HEK293 (cell line): ENCODE measurements around the gene ANKRD49.

Source experiments
- CTCF ChIA-PET: fragments of 350-600 bp; formaldehyde crosslinking; extraction: SDS; loops from one replicate; lab custom pipeline; 2021; ENCODE audit warnings: antibody characterized with exemption; lab: Yijun Ruan, JAX
- POLR2A ChIA-PET: fragments of 300-600 bp; formaldehyde crosslinking; extraction: SDS; loops from one replicate; lab custom pipeline; 2020; ENCODE audit warnings: antibody characterized with exemption, inconsistent platforms; lab: Yijun Ruan, JAX
- H3K27ac ChIP-seq: fragments of 200-500 bp; sonication (Bioruptor generic); 2 replicates; pipeline ENCODE4 v1.5.1; 2014; ENCODE audit warnings: low read depth, low read length, control low read depth, inconsistent platforms; ENCODE audit errors: extremely low read depth
- H3K36me3 ChIP-seq, 2 experiments: fragments of 200-500 bp in 1 of 2; sonication (Bioruptor generic) in 1 of 2; 1 replicate in 1 of 2; 2 replicates in 1 of 2; pipeline ENCODE4 v1.5.1; 2014 to 2017; ENCODE audit warnings: inconsistent platforms in 2 of 2, low read length in 2 of 2; ENCODE audit not compliant: control insufficient read depth in 2 of 2, insufficient read depth in 1 of 2
- H3K4me1 ChIP-seq: fragments of 200-500 bp; sonication (Bioruptor generic); 2 replicates; pipeline ENCODE4 v1.5.1; 2014; ENCODE audit warnings: mild to moderate bottlenecking, low read length, inconsistent platforms; ENCODE audit not compliant: control insufficient read depth, insufficient read depth
- H3K4me3 ChIP-seq: 2 replicates; pipeline ENCODE4 v1.5.1; 2011; ENCODE audit warnings: low read depth, mild to moderate bottlenecking, control low read depth, low read length, moderate library complexity
- H3K9me3 ChIP-seq: fragments of 200-500 bp; sonication (Bioruptor generic); 2 replicates; pipeline ENCODE4 v1.5.1; 2014; ENCODE audit warnings: low read depth, low read length, inconsistent platforms; ENCODE audit not compliant: control insufficient read depth, insufficient read depth
- GFI1B ChIP-seq: fragments of 450-650 bp; formaldehyde crosslinking; IDR thresholded peaks from 2 replicates; pipeline ENCODE4 v1.5.1; 2016; ENCODE audit warnings: missing biosample characterization, missing genetic modification characterization
- IKZF3 ChIP-seq: fragments of 450-650 bp; IDR thresholded peaks from 2 replicates; pipeline ENCODE4 v1.5.0; 2018; ENCODE audit warnings: missing biosample characterization, mild to moderate bottlenecking, missing genetic modification characterization, moderate library complexity
- KLF7 ChIP-seq: fragments of 450-650 bp; formaldehyde crosslinking; IDR thresholded peaks from 2 replicates; pipeline ENCODE4 v1.5.1; 2016; ENCODE audit warnings: missing biosample characterization, missing genetic modification characterization, borderline replicate concordance
- OSR2 ChIP-seq: fragments of 450-650 bp; formaldehyde crosslinking; IDR thresholded peaks from 2 replicates; pipeline ENCODE4 v1.5.1; 2016; ENCODE audit warnings: missing biosample characterization, missing genetic modification characterization
- PRDM1 ChIP-seq: fragments of 450-650 bp; formaldehyde crosslinking; IDR thresholded peaks from 2 replicates; pipeline ENCODE4; 2016; ENCODE audit warnings: missing biosample characterization, missing genetic modification characterization
- SCRT2 ChIP-seq: fragments of 450-650 bp; formaldehyde crosslinking; IDR thresholded peaks from 2 replicates; pipeline ENCODE4 v1.5.1; 2016; ENCODE audit warnings: missing biosample characterization, missing genetic modification characterization
- TCF7L2 ChIP-seq: IDR thresholded peaks from 2 replicates; pipeline ENCODE4 v1.6.1; 2011; ENCODE audit warnings: low read depth, mild to moderate bottlenecking, inconsistent platforms, low read length, moderate library complexity, borderline replicate concordance
- ZBTB7A ChIP-seq: fragments of 450-650 bp; formaldehyde crosslinking; IDR thresholded peaks from 2 replicates; pipeline ENCODE4 v1.5.1; 2016; ENCODE audit warnings: low read depth, missing biosample characterization, missing genetic modification characterization
- ZEB2 ChIP-seq: fragments of 450-650 bp; formaldehyde crosslinking; IDR thresholded peaks from 2 replicates; pipeline ENCODE4 v1.5.1; 2016; ENCODE audit warnings: missing biosample characterization, missing genetic modification characterization
- ZFP69B ChIP-seq: fragments of 450-650 bp; formaldehyde crosslinking; IDR thresholded peaks from 2 replicates; pipeline ENCODE4 v1.5.1; 2016; ENCODE audit warnings: missing biosample characterization, missing genetic modification characterization
- ZNF221 ChIP-seq: fragments of 450-650 bp; formaldehyde crosslinking; IDR thresholded peaks from 2 replicates; pipeline ENCODE4 v1.5.1; 2017; ENCODE audit warnings: missing biosample characterization, missing genetic modification characterization, borderline replicate concordance
- ZNF223 ChIP-seq: fragments of 450-650 bp; formaldehyde crosslinking; IDR thresholded peaks from 2 replicates; pipeline ENCODE4 v1.5.1; 2016; ENCODE audit warnings: missing biosample characterization, missing genetic modification characterization
- ZNF248 ChIP-seq: fragments of 450-650 bp; formaldehyde crosslinking; IDR thresholded peaks from 2 replicates; pipeline ENCODE4 v1.5.1; 2017; ENCODE audit warnings: missing biosample characterization, missing genetic modification characterization
- ZNF426 ChIP-seq: fragments of 450-650 bp; formaldehyde crosslinking; IDR thresholded peaks from 2 replicates; pipeline ENCODE4 v1.5.1; 2017; ENCODE audit warnings: missing biosample characterization, missing genetic modification characterization, mild to moderate bottlenecking, inconsistent platforms, moderate library complexity
- ZNF48 ChIP-seq: fragments of 450-650 bp; formaldehyde crosslinking; IDR thresholded peaks from 2 replicates; pipeline ENCODE4 v1.5.1; 2016; ENCODE audit warnings: missing biosample characterization, missing genetic modification characterization
- ZNF513 ChIP-seq: fragments of 450-650 bp; IDR thresholded peaks from 2 replicates; pipeline ENCODE4 v1.5.1; 2018; ENCODE audit warnings: missing biosample characterization, missing genetic modification characterization
- ZNF560 ChIP-seq: fragments of 450-650 bp; formaldehyde crosslinking; IDR thresholded peaks from 2 replicates; pipeline ENCODE4 v1.5.1; 2017; ENCODE audit warnings: missing biosample characterization, missing genetic modification characterization, borderline replicate concordance
- ZNF600 ChIP-seq: fragments of 450-650 bp; formaldehyde crosslinking; IDR thresholded peaks from 2 replicates; pipeline ENCODE4 v1.5.1; 2016; ENCODE audit warnings: missing biosample characterization, missing genetic modification characterization
- ZNF639 ChIP-seq: fragments of 450-650 bp; formaldehyde crosslinking; IDR thresholded peaks from 2 replicates; pipeline ENCODE4 v1.5.1; 2016; ENCODE audit warnings: missing biosample characterization, missing genetic modification characterization
- ZNF654 ChIP-seq: fragments of 450-650 bp; formaldehyde crosslinking; IDR thresholded peaks from 2 replicates; pipeline ENCODE4 v1.5.1; 2016; ENCODE audit warnings: low read depth, missing biosample characterization, missing genetic modification characterization
- ZNF837 ChIP-seq: fragments of 450-650 bp; formaldehyde crosslinking; IDR thresholded peaks from 2 replicates; pipeline ENCODE4 v1.5.1; 2016; ENCODE audit warnings: missing biosample characterization, missing genetic modification characterization
- TF ChIP-seq, protein P1 (sequence below): fragments of 450-650 bp; formaldehyde crosslinking; optimal IDR thresholded peaks from 2 replicates; pipeline ENCODE3; 2016; ENCODE audit warnings: missing biosample characterization, mild to moderate bottlenecking, missing genetic modification characterization
- TF ChIP-seq, protein P2 (sequence below): fragments of 450-650 bp; formaldehyde crosslinking; IDR thresholded peaks from 2 replicates; pipeline ENCODE4 v1.5.0; 2017; ENCODE audit warnings: missing biosample characterization, missing genetic modification characterization, borderline replicate concordance

Gene ANKRD49

GRCh38 chr11:94521684-94522083 lies 27.9 kb downstream of the ANKRD49 start:
- ChIA-PET CTCF (interaction anchor here (0.7 to 1.6 kb wide), 11 partner anchors 9 to 784 kb away, joined by 3 to 6 read pairs (median 3); partner anchors contain the start of gene C11orf97), POLR2A (no interaction called here)
- Histone ChIP-seq H3K36me3 (no peaks in the 10 kb centered on the region), H3K27ac (no peak overlapping the region), H3K4me1 (no peaks in the 10 kb centered on the region), H3K9me3 (no peaks in the 10 kb centered on the region), H3K4me3 (no peak overlapping the region)
- TF ChIP-seq ZNF654 (tag by site-specific recombination) = 0 out of 2 replicates have a peak, but pooled peaks have one; percentile 14
- TF ChIP-seq IKZF3 (tag by site-specific recombination) = no peak
- TF ChIP-seq PRDM1 (tag by site-specific recombination) = 0 out of 2 replicates have a peak, but pooled peaks have one; percentile 40

DNA sequence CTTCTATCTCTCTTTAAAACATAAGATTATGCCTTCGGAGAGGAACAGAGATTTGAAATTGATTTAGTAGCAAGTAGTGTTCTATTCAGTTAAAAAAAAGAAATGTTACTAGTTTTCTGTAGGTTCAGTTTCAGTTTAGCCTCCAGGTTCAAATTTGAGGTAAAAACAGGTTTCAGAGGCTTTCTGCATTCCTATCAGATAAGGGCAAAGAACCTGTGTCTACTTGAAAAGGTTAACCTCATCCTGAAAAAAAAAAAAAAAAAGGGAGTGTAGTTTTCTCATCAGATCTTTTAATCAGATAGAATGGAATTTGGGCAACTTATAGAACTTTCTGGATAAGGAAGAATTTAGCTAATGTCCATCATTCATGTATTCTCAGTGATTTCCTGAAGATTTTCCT lies 30.6 kb downstream of the ANKRD49 start:
- no peaks in the 10 kb centered on the region for H3K36me3 ChIP-seq
- H3K4me1 ChIP-seq = no peaks in the 10 kb centered on the region
- POLR2A ChIA-PET = no interaction called here
- no peak overlapping the region for H3K4me3 ChIP-seq
- CTCF ChIA-PET = interaction anchor here (0.6 to 1.5 kb wide), 2 partner anchors 14 to 39 kb away, joined by 4 to 9 read pairs; no protein-coding TSS in a partner anchor
- no peak overlapping the region for H3K27ac ChIP-seq
- H3K9me3 ChIP-seq = no peaks in the 10 kb centered on the region
- TF ChIP-seq ZNF600 (tag by site-specific recombination) (no peak), TCF7L2 (no peak), ZFP69B (tag by site-specific recombination) (no peak), ZNF639 (no peak), OSR2 (tag by site-specific recombination) (no peak)

DNA sequence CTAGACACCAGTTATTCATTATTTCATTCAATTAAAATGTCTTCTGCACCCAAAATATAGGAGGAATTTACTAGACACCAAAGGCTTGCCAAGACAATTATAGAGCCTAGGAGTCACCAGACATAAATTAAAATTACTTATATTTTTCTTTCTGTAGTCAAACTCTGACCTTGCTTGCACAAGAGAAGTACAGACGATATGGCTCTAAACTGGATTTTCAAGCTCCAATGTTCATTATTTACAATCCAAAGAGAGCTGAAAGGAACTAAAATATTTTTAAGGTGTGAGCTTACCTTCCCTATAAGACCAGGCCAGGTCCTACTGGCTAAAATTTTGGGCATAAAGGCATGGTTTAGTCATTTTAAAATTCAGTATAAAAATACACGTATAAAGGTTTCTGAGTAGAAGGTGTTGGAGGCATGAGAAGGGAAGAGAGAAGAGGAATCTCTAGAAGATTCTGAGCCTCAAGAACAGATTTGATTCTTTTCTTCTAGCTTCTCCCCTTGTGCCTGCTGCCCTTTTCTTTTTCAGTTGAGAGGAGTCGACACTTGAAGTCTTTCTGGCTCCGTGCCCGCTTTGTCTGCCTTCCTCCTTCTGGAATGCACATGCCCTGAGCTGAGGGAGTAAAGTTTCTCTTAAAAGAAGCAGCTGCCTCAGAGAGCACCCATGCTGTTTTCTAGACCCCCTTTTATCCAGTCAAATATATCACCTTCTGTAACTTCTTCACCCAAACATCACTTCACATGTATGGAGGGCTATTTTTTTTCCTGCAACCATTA lies 32.0 kb downstream of the ANKRD49 start:
- Histone ChIP-seq H3K27ac (no peak overlapping the region), H3K4me3 (no peak overlapping the region), H3K9me3 (no peaks in the 10 kb centered on the region), H3K36me3 (no peaks in the 10 kb centered on the region), H3K4me1 (no peaks in the 10 kb centered on the region)
- CTCF ChIA-PET = interaction anchor here (0.6 to 1.7 kb wide), 5 partner anchors 9 to 711 kb away, joined by 3 to 6 read pairs (median 4); no protein-coding TSS in a partner anchor
- POLR2A ChIA-PET = interaction anchor here (1.1 kb wide), 1 partner anchor 18 kb away, joined by 4 read pairs; the partner anchor contains the start of gene FUT4
- TF ChIP-seq, protein P1, sequence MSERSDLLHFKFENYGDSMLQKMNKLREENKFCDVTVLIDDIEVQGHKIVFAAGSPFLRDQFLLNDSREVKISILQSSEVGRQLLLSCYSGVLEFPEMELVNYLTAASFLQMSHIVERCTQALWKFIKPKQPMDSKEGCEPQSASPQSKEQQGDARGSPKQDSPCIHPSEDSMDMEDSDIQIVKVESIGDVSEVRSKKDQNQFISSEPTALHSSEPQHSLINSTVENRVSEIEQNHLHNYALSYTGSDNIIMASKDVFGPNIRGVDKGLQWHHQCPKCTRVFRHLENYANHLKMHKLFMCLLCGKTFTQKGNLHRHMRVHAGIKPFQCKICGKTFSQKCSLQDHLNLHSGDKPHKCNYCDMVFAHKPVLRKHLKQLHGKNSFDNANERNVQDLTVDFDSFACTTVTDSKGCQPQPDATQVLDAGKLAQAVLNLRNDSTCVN (tag by site-specific recombination) = no peak
- TF ChIP-seq ZEB2 (tag by site-specific recombination) (no peak), KLF7 (tag by site-specific recombination) (no peak), SCRT2 (tag by site-specific recombination) (no peak), ZNF223 (tag by site-specific recombination) (no peak), ZNF48 (tag by site-specific recombination) (no peak), ZNF600 (tag by site-specific recombination) (no peak), ZNF513 (tag by site-specific recombination) (no peak), ZNF221 (tag by site-specific recombination) (no peak), ZNF248 (no peak), ZBTB7A (no peak), GFI1B (tag by site-specific recombination) (no peak), ZNF560 (no peak), ZNF426 (tag by site-specific recombination) (no peak), ZNF837 (tag by site-specific recombination) (no peak)
- TF ChIP-seq, protein P2, sequence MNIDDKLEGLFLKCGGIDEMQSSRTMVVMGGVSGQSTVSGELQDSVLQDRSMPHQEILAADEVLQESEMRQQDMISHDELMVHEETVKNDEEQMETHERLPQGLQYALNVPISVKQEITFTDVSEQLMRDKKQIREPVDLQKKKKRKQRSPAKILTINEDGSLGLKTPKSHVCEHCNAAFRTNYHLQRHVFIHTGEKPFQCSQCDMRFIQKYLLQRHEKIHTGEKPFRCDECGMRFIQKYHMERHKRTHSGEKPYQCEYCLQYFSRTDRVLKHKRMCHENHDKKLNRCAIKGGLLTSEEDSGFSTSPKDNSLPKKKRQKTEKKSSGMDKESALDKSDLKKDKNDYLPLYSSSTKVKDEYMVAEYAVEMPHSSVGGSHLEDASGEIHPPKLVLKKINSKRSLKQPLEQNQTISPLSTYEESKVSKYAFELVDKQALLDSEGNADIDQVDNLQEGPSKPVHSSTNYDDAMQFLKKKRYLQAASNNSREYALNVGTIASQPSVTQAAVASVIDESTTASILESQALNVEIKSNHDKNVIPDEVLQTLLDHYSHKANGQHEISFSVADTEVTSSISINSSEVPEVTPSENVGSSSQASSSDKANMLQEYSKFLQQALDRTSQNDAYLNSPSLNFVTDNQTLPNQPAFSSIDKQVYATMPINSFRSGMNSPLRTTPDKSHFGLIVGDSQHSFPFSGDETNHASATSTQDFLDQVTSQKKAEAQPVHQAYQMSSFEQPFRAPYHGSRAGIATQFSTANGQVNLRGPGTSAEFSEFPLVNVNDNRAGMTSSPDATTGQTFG (tag by site-specific recombination) = no peak
